ENCODE results near the gene STXBP5. TPM values are rescaled to one million over a fixed set of nuclear protein-coding genes. Genes with fewer than 3 reads are reported as not detected.

STXBP5 gene
- total and polyA plus RNA-seq, 8 donors = 11.1 to 27.7 (median 13.3) TPM

GRCh38 chr6:147423111-147423510 is 218.9 kb downstream of the STXBP5 start:
- no peak for DNase-seq
- TF ChIP-seq CTCF (IDR thresholded peaks at IDR 0.05) = no peak
- intact Hi-C loops (cut with DNase I) = no loop called here
- Histone ChIP-seq H3K4me1 (no peaks in the 10 kb centered on the region), H3K27ac (no peak overlapping the region), H3K9me3 (peaks cover 0 to 10% of the 10 kb centered on the region in 2 donors), H3K27me3 (no peaks in the 10 kb centered on the region), H3K4me3 (no peak overlapping the region), H3K36me3 (no peaks in the 10 kb centered on the region)
- ATAC-seq = no peak

DNA sequence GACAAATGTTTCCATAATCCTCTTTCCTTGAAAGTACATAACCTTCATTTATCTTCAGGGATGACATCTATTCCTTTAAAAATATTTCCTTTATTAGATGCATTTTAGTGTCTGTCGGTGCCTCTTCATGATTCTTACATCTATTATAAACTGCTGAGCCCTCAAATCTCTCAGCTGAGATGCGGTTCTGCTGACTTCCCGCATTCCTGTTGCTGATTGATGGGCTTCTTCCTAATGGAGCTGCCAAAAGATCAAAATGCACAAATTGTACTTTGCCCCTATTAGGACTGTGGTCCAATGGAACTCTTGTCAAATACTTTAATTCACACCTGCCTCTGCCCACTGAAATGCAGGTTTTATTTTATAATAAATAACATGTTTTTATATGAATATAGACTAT is 225.6 kb downstream of the STXBP5 start:
- Histone ChIP-seq H3K27ac (no peak overlapping the region), H3K4me3 (no peak overlapping the region), H3K27me3 (no peaks in the 10 kb centered on the region), H3K36me3 (no peaks in the 10 kb centered on the region), H3K9me3 (peaks cover 0 to 3% of the 10 kb centered on the region in 2 donors), H3K4me1 (no peaks in the 10 kb centered on the region)
- DNase-seq (no peak), ATAC-seq (no peak)
- no peak for TF ChIP-seq CTCF (IDR thresholded peaks at IDR 0.05)
- intact Hi-C loops (cut with DNase I) = no loop called here

DNA sequence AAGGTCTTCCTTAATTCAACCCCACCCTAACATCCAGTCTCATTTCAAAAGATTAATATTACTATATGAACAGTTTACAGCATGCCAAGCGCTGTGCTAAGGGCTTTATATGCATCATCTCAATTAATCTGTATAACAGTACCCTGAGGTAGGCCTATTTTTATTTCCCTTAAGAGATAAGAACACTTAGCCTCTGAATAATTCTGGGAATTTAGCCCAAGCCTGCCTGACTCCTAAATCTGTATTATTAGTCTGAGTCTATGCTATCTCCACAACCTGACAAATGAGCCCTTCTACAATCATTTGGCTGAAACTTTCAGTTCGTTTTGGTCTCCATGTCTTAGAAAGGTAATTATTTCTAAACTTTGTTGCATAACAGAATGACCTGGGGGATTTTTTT is 226.6 kb downstream of the STXBP5 start:
- no peak overlapping the region for H3K27ac ChIP-seq
- intact Hi-C loops (cut with DNase I) = no loop called here
- H3K9me3 ChIP-seq = no peaks in the 10 kb centered on the region
- ATAC-seq (no peak), DNase-seq (no peak)
- H3K36me3 ChIP-seq = no peaks in the 10 kb centered on the region
- no peaks in the 10 kb centered on the region for H3K4me1 ChIP-seq
- H3K4me3 ChIP-seq = no peak overlapping the region
- no peaks in the 10 kb centered on the region for H3K27me3 ChIP-seq
- no peak for TF ChIP-seq CTCF (IDR thresholded peaks at IDR 0.05)

GRCh38 chr6:147434076-147434475 is 229.9 kb downstream of the STXBP5 start:
- ATAC-seq (no peak), DNase-seq (no peak)
- TF ChIP-seq CTCF (IDR thresholded peaks at IDR 0.05) = no peak
- H3K27ac ChIP-seq = no peak overlapping the region
- no peaks in the 10 kb centered on the region for H3K27me3 ChIP-seq
- no peak overlapping the region for H3K4me3 ChIP-seq
- intact Hi-C loops (cut with DNase I) = no loop called here
- no peaks in the 10 kb centered on the region for H3K36me3 ChIP-seq
- H3K4me1 ChIP-seq = no peaks in the 10 kb centered on the region
- H3K9me3 ChIP-seq = no peaks in the 10 kb centered on the region

DNA sequence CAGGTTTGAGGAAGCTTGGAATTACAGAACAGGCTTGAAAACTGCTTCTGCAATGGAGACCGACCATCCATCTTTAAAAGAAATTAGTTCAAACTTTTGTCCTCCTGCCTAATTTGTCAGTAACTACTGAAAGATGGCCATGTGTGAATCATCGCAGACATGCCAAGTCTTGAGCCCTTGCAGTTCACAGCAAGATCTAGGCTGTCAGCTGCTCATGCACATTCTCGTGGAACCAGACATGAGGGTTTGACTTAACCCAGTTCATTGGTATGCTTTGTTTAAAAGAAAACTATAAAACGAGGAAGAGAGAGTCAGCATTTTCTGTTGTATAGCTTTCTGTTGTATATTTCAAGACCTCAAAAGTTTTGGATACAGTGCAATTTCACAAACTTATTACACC is 230.3 kb downstream of the STXBP5 start:
- Histone ChIP-seq H3K4me3 (no peak overlapping the region), H3K36me3 (no peaks in the 10 kb centered on the region), H3K9me3 (no peaks in the 10 kb centered on the region), H3K27me3 (no peaks in the 10 kb centered on the region), H3K4me1 (no peaks in the 10 kb centered on the region), H3K27ac (no peak overlapping the region)
- no peak for TF ChIP-seq CTCF (IDR thresholded peaks at IDR 0.05)
- intact Hi-C loops (cut with DNase I) = no loop called here
- DNase-seq = no peak
- no peak for ATAC-seq
